HG03097 (cell line): ENCODE data around the gene MRPS27.
"Not testable (repeated sequence)": the region's sequence is repeated elsewhere in the genome, so short reads cannot be mapped to it uniquely, and the experiment has no call there.

Experiments used
- ATAC-seq: cut with Tn5 transposase; IDR thresholded peaks from one replicate; pipeline ENCODE4 v1.9.1; 2021; ENCODE audit not compliant: unreplicated experiment, low FRiP score

MRPS27 gene

DNA sequence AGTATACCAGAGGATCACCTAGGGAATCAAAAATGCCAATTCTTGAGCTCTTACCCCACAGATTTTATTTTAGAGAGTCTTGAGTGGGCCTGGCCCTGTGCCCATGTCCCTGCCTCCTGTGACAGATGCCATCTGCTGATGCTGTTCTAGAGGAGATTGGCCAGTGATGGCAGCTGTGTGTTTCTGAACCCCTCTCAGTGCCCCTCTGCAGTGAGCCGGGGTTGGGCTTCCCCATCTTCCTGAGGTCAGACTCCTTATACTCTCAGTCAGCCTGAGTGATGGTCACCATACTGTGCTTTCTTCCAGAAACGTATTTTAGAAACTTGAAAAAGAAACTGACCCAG is 6.2 kb upstream of the MRPS27 start:
- no peak for ATAC-seq

DNA sequence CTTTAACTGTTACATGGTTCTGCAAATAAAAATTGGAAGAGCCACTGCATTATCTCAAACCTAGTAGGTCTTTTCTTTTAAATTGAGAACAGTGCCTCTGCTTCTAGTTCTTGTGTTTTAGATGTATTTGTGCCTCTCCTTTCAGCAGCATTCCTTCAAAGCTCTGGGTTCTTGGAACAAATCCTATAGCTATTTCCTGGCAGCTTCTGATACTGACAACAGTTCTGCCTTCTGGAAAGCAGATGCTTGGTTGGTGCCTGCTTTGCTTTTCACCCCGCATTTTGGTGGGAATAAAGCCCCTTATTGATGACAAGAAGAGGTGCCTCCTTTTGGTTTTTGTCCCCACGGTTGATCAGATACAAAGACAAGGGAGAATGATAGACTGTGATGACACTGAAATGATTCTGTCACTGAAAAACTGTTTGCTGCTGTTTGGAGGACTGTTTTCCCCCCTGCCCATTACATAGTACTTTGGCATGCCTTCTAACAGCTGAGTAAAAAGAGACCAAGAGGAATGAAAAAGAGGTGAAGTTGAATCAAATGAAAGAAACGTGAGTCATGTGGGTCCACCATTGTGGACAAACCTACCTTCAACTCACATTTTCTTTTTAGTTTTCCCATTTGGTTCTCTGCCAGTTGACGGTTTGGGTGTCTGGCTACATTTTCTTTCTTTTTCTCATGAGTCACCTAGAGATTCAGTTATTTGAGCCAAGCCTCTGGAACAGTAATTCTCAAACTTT is 5.7 kb upstream of the MRPS27 start:
- no peak for ATAC-seq

DNA sequence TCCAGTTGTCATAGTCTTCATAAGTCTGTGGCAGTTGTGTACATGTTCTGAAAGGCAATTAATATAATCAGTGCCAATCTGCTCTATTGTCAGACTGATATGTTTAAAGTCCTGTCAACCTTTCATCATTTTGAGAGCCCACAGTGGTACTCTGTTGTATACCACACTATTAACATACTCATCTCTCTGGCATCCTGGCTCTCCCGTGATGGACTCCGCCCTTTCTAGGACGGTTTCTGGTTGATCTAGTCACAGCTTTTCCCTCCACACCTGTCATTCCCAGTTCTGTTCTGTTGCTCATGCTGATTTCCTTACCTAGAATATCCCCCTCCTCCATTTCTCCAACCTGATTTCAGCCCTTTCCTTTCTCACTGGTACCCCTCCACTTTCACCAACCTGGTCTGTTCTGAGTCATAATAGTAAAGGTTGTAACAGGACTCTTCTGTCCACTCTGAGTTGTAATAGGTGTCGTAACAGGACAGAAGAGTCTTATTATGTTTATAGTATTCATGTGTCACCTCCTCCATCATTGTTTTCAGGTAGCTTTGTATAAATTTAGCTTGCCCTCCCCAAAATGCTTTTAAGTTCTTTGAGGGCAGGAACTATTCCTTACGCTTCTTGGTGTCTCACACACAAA is 4.3 kb upstream of the MRPS27 start:
- ATAC-seq = no peak

DNA sequence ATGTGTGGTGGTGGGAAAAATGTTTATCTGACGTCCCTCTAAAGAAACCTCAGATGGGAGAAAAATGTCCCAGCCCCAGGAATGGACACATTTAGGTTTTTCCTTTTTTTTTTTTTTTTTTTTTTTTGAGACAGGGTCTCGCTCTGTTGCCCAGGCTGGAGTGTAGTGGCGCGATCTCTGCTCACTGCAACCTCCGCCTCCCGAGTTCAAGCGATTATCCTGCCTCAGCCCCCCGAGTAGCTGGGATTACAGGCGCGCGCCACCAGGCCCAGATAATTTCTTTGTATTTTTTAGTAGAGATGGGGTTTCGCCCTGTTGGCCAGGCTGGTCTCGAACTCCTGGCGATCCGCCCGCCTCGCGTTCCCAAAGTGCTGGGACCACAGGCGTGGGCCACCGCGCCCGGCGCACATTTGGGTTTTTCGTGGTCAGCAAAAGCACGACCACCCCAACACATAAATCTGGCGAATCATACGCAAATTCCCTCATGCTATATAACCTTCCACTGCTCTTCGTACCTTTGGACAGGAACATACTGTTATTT is 535 bp downstream of the MRPS27 start:
- ATAC-seq = not testable (repeated sequence)

DNA sequence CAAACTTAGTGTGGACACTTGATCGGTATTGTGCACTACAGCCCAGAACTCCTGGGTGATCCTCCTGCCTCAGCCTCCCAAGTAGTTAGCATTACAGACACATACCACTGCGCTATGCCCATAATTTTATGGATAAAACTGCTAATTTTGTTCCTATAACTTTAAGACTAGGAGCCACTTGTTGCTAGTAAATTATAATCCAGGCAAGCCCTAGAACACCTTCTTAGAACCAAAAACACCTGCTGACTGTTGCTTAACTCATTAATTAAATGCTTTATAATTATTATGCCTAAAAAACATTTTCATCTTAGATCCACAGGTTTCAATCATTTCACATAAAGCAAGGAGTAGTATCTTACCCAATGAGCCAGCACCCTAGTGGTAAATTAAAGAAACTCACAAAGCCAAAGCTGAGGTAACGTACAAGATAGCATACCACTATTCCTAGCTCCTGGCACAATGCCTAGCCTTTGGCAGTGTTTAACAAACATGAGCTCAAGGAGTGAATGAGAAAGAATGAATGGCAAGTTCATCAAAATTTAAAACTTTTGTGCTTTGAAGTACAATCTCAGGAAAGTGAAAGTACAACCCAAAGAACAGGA is 5.4 kb downstream of the MRPS27 start:
- ATAC-seq = no peak

DNA sequence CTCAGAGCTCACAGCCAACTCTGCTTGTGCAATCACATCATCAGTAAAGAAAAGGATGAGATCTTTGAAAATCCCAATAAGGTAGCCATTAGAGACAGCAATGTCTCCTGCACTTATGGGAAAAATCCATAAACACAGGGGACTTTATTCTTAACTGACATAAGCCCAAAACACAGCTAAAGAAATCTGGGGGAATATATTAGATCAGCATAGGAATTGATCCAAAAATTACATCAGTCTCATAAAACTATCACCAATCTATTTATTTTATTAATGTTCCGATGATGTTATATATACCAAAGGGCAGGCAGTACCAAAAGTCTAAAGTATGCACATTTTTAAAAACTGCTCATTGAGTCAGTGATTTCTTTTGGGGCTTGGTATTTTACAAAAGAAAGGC is 6.9 kb downstream of the MRPS27 start:
- ATAC-seq = no peak

DNA sequence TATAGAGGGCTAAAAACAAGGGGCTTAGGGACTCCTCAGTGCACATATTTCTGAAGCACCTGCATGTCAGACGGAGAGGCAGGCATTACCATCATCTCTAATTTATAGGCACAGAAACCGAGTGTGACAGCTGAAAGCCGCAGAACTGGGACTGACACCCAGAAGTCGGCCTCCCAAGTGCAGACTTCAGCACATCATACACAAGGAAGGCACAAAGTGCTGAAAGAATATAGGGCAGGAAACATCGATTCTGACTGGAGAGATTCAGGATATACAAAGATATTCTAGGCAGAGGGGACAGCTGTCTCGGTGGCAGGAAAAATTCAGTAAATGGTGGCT is 11.2 kb downstream of the MRPS27 start:
- ATAC-seq = no peak

DNA sequence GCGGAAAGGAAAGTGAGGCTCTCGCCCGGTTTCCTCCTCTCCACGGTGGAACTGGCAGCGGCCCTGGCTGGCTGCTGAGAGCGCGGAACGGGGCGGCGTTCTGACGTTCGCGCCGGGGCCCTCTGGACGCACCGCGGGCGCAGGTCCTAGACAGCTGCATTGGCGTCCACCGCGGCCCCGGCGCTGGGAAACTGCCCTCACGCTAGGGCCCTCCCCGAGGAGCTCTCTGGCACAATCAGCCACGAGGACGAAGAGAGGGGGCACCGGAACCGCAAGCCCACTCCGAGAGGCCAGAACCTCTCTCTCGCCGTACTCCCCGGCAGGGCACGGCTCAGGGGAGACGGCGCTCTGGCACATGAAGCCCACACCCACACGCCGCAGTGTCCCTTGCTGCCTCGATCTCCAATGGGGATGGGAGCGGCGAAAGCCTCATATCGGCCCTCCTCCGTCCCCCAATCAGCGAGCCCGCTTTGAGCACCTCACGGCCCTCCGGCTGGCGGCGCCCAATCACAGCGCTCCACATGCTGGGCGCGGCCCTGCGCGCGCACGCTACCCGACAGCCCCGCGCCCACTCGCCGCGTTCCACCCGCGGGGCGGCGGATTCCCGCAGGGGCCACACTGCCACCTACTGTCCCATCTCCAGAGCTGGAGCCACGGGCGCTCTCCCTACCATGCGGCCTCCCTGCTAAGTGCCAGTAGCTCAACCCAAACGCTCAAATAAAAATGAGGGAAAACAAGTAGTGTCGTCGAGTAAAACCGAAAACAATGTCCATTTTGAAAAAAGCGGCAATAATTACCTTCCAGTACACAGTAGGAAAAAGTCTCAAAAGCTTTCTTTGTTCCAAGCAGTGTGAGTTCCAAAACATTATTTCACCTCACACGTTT is 11.8 kb downstream of the MRPS27 start:
- peak; percentile 89 for ATAC-seq

DNA sequence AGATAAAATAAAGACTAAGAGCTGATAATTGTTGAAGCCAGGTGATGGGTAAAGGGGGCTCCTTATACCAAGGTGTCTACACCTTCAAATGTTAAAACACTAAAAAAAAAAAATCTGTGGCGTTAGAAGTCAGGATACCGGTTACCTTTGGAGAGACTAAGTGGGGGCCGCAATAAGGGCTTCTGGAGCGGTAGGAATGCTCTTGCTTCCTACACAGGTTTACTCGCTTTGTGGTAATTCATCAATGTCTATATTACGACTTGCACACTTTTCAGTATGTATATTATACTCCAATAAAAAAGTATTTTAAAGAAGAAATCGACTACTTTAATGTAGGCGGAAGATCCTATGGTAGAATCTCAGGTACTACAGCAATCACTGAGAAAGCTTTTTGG is 12.5 kb downstream of the MRPS27 start:
- ATAC-seq = peak; percentile 0

DNA sequence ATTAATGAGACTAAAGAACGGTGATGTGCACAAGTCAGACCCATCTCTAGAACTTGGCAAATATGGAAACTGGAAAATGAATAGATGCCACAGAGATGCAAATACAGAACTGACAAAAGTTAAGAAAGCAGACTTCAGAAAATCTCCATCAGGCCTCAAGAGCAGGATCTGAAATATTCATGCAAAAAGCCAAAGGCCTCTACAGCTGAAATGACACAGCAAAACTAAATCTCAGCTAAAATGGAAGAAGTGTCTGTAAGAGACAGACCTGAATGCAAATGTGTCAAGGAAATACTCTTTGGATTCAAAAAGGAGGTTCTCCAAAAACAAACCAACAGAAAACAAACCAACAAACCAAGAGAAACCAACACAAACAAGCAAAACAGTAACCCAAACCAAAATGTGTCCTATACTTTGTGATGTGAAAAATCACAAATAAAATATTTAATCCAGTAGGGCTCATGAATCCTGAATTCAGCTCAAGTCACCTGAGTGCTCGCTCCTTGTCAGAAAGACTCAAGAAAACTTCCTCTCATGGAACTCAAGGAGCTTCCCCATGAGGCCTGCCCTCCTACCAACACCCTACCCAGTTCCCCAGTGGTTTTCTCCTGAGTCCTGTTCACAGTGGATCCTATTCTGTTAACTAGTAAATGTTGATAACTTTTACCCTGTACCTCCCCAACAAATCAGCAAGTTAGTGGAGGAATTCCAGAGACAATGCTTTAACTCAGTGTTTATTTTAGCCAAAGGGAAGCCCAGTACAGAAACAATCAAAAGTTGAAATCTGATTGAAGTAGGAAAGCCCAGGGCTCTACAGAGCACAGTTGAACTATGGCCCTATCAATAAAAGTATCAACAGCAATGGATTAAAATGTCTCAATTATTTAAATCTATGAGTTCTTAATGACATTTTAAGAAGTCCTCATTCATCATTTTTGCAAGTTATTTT is 14.6 kb downstream of the MRPS27 start:
- ATAC-seq = no peak

DNA sequence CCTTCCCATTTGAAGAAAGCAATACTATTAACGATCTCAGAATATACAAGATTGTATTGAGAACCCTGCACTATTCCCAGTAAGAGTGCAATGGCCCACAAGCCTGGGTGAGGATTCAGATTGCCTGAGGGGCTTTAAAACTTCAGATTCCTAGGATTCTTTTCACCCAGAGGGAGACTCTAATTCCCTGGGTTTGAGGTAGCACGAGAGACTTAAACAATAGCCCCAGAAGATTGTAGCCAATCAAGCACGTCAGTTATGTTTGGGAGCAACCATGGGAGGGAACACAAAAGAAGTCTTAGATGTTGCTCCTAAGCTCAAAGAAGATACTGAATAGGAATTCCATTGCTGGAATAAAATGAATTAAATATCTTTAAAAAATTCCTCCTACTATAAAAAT is 17.9 kb downstream of the MRPS27 start:
- no peak for ATAC-seq

DNA sequence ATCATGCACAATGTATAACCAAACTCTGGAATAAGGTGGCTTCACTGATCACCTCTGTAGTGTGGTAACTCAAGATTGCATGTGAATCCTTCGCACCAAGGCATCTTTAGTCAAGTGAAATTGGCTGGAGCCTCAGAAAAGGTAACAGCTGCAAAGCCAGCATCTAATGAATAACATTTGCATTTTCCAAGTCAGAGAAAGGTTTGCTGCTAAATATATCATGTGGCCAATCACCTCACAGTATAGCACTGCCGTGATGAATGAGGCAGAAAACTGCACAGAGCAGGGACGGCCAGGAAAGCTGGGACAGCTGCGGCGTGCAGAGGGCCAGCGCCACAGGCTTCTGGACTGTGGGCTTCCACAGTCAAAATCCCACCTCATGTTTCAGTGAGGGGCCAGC is 18.5 kb downstream of the MRPS27 start:
- no peak for ATAC-seq

DNA sequence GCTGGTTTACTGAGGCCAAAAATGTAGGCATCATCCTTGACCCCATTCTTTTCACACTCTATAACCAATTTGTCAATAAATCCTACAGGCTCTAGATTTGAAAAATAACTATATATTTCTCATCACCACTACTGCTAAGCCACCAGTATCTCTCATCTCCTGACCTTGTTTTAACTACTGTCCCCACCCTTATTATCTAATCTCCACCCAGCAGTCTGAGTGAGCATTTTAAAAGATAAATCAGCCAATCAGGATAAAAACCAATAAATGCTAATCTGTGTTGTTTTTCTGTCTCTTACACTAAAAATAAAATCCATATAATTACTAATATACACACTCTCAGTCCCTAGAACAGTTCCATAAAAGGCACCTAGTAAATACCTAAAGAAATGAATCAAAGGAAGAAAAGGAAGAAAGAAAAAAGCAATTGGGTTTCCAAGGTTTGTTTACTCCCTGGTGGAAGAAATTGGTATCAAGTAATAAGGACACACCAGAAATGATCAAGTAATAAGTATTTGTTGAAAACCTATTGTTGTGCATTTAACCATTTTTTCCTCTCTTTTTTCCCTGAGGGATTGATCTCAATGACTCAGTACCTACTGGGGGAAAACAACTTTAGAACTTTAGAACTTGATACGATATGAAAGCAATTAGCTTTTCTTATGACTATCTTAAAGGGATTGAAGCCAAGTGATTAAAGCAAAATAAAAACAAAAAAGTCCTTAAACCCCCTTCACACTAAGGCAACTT is 19.3 kb downstream of the MRPS27 start:
- no peak for ATAC-seq

DNA sequence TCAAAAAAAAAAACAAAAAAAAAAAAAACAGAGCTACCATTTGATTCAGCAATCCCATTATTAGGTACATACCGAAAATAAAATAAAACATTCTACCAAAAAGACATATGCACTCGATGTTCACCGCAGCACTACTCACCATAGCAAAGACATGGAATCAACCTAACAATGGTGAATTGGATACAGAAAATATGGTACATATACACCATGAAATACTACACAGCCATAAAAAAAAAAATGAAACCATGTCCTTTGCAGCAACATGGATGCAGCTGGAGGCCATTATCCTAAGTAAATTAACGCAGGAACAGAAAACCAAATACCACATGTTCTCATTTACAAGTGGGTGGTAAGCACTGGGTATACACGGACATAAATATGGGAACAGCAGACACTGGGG is 21.3 kb downstream of the MRPS27 start:
- no peak for ATAC-seq

DNA sequence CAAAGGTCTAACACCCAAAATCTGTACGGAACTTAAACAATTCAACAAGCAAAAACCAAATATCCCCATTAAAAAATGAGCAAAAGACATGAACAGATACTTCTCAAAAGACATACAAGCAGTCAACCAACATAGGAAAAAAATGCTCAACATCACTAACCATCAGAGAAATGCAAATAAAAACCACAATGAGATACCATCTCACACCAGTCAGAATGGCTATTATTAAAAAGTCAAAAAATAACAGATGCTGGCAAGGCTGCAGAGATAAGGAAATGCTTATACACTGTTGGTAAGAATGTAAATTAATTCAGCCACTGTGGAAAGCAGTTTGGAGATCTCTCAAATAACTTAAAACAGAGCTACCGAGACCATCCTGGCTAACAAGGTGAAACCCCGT is 21.9 kb downstream of the MRPS27 start:
- not testable (repeated sequence) for ATAC-seq

DNA sequence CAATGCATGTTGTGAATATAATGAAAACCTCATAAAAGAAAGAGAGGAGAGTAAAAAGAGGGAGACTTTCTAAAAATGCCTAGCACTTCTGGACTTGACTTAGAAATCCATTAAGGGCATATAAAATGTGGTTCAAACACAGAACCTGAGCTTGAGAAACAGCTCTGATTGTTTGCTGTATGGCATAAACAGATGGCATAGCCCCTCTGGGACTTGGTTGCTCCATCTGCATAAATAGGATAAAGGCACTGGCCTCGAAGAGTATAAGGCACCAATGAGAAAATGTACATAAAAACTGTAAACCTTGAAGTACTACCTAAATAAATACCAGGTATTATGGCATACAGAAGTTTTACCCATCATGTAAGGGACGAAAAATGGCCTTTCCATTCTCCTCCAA is 23.8 kb downstream of the MRPS27 start:
- ATAC-seq = no peak

DNA sequence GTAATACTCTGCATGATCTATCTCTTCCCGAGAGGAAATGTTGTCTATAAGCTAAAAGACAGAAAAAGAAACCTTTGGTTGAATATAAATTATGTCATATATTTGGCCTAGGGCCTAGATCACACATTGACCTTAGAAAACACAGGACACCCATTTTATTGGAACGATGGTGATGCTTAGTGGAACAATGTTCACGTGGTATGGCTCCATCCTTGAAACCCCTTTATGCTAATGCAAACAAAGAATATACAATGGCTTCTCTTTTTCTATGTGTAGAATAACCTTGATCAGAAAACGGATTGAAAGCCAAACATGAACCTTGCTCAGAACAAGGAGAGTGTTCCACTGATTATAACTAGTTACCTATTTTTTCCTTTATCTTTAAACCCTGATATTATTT is 24.5 kb downstream of the MRPS27 start:
- no peak for ATAC-seq

DNA sequence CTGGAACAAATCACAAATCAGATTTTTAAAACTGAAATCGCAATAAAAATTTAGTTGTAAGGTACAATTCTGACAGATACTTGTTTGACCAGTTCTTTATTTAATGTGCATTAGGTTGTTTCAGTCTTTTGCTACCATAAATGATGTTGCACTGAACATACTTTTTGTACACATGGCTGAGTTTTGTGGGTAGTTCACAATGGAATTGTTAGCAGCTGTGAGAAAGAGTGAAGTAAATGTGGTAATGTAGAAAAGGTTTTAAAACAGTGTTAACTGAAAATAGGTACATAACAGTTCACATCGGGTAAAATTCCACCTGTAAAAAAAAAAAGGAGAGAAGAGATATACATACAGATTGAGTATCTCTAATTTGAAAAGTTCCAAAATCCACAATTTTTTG is 25.6 kb downstream of the MRPS27 start:
- no peak for ATAC-seq

DNA sequence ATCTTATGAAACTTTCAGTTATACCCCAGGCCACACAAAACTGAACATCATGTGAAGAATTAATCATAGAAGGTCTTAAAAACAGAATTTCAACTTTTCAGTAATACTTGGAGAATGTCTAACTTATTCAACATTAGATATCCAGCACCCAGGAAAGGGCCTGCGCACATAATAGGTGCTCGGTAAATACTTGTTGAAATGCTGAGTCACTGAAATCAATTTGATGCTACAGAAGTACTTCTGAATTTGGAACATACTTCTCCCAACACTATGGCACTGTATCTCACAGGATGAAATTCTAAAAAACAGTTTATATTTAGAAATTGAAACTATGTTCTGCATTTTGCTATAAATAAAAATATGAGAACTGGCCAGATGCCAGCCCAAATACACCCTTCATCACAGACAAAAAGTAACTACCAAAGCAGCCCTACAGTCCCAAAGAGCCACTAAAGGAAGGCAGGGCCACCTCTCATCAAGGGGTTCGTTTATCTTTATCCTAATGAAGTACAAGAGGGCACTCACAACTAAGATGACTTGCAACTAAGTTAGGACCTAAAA is 26.5 kb downstream of the MRPS27 start:
- ATAC-seq = no peak
